H4 (cell line): ENCODE measurements around the gene SPTSSB. TPM values are rescaled to one million over a fixed set of nuclear protein-coding genes. Genes with fewer than 3 reads are reported as not detected.
A peak's percentile ranks its signal among the peaks of the same experiment; 100 is the strongest.

Experiments used
- DNase-seq: peaks from one replicate; pipeline ENCODE4 v3.0.0-alpha.2; 2015; ENCODE audit warnings: low spot score
- total RNA-seq: library from RNA; depleted of rRNA; stranded (reverse); fragments of >200 nt; shearing (Covaris generic); gene quantifications from 2 replicates; pipeline ENCODE4 v1.2.3, GENCODE V29; 2014

Gene SPTSSB
- total RNA-seq, 1 experiment from 2014 or later, result not detected

GRCh38 chr3:161392853-161393252, 21.5 kb upstream of the SPTSSB start:
- no peak for DNase-seq

GRCh38 chr3:161390200-161390599, 18.9 kb upstream of the SPTSSB start:
- no peak for DNase-seq

GRCh38 chr3:161389445-161390035, 18.2 kb upstream of the SPTSSB start:
- no peak for DNase-seq

- no peak for DNase-seq
Observed at GRCh38 chr3:161388855-161389254, 17.5 kb upstream of the SPTSSB start.

GRCh38 chr3:161386991-161387770, 15.9 kb upstream of the SPTSSB start:
- DNase-seq, result no peak

- no peak for DNase-seq
Observed at GRCh38 chr3:161372321-161373260, 1.3 kb upstream of the SPTSSB start.

GRCh38 chr3:161369531-161369930, 1.8 kb downstream of the SPTSSB start:
- no peak for DNase-seq

GRCh38 chr3:161366094-161366493, 5.2 kb downstream of the SPTSSB start:
- no peak for DNase-seq

GRCh38 chr3:161358488-161358887, 12.8 kb downstream of the SPTSSB start:
- DNase-seq, result no peak

GRCh38 chr3:161356287-161356686, 15.0 kb downstream of the SPTSSB start:
- DNase-seq, result no peak

GRCh38 chr3:161355508-161355907, 15.8 kb downstream of the SPTSSB start:
- DNase-seq, result no peak

- no peak for DNase-seq
Observed at GRCh38 chr3:161354554-161354953, 16.8 kb downstream of the SPTSSB start.

- DNase-seq, result no peak
Observed at GRCh38 chr3:161351330-161351729, 20.0 kb downstream of the SPTSSB start.

- DNase-seq, result no peak
Observed at GRCh38 chr3:161350916-161351315, 20.4 kb downstream of the SPTSSB start.

GRCh38 chr3:161349529-161350312, 21.6 kb downstream of the SPTSSB start:
- peak; percentile 96 for DNase-seq

- no peak for DNase-seq
Observed at GRCh38 chr3:161348796-161349400, 22.4 kb downstream of the SPTSSB start.

GRCh38 chr3:161347726-161348125, 23.6 kb downstream of the SPTSSB start:
- no peak for DNase-seq

- no peak for DNase-seq
Observed at GRCh38 chr3:161345023-161345422, 26.3 kb downstream of the SPTSSB start.

GRCh38 chr3:161343986-161344385, 27.3 kb downstream of the SPTSSB start:
- DNase-seq, result no peak

- DNase-seq, result no peak
Observed at GRCh38 chr3:161343540-161343939, 27.8 kb downstream of the SPTSSB start.

- no peak for DNase-seq
Observed at GRCh38 chr3:161342629-161343028, 28.7 kb downstream of the SPTSSB start.
